Subcutaneous abdominal adipose tissue (tissue), 5 donors: ENCODE data around the gene CEP170B.
"Not testable (repeated sequence)": the region's sequence is repeated elsewhere in the genome, so short reads cannot be mapped to it uniquely, and the experiment has no call there.

Experiments used
- H3K27ac ChIP-seq: one replicate; pipeline ENCODE4 v1.7.0; 2013; ENCODE audit warnings: low read depth, mild to moderate bottlenecking, inconsistent platforms, low read length, moderate library complexity
- H3K27me3 ChIP-seq, 5 donors: one replicate each; pipeline ENCODE4 v1.7.0; 2013; ENCODE audit warnings: low read length in 5 of 5, inconsistent platforms in 1 of 5; ENCODE audit not compliant: control insufficient read depth in 5 of 5, insufficient read depth in 4 of 5
- H3K36me3 ChIP-seq, 5 donors: one replicate each; pipeline ENCODE4 v1.7.0; 2013; ENCODE audit warnings: low read length in 5 of 5; ENCODE audit not compliant: control insufficient read depth in 5 of 5, insufficient read depth in 5 of 5
- H3K4me1 ChIP-seq, 5 donors: one replicate each; pipeline ENCODE4 v1.7.0; 2013; ENCODE audit warnings: low read length in 5 of 5, mild to moderate bottlenecking in 3 of 5, moderate library complexity in 1 of 5; ENCODE audit not compliant: control insufficient read depth in 5 of 5, insufficient read depth in 5 of 5
- H3K4me3 ChIP-seq, 5 donors: one replicate each; pipeline ENCODE4 v1.7.0; 2013; ENCODE audit warnings: low read length in 5 of 5, low read depth in 1 of 5
- H3K9ac ChIP-seq, 5 donors: one replicate each; pipeline ENCODE4 v1.7.0; 2013; ENCODE audit warnings: low read length in 5 of 5, mild to moderate bottlenecking in 4 of 5, moderate library complexity in 3 of 5
- H3K9me3 ChIP-seq, 5 donors: one replicate each; pipeline ENCODE4 v1.7.0; 2013; ENCODE audit warnings: low read length in 5 of 5; ENCODE audit not compliant: control insufficient read depth in 5 of 5
- donor health status: healthy.
- donor health status: healthy.
- donor health status: healthy.
- donor health status: healthy.
- donor health status: healthy.

CEP170B gene

DNA sequence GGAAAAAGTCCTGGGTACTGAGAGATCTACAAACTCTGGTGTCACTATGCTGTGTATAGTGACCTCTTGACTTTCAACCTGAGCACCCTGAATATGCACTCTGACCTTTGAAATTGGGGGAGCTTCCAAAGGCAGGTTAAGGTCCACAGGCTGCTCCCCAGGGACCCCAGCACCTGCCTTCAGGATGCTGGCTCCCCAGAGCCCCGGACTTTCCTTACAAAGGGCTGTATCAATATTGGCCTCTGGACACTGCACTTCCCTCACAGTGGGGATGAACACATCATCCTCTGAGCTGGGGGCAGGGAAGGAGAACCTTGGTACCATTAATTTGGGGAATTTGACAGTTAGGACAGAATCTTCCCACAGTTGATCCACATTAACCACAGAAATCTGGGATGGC is 73.9 kb downstream of the CEP170B start:
- Histone ChIP-seq H3K4me1 (peaks cover 0 to 5% (median 2%) of the 10 kb centered on the region in 5 donors), H3K9me3 (no peaks in the 10 kb centered on the region), H3K27ac (no peak overlapping the region), H3K9ac (no peak overlapping the region), H3K36me3 (no peaks in the 10 kb centered on the region), H3K4me3 (no peak overlapping the region), H3K27me3 (peaks cover 0 to 27% (median 9%) of the 10 kb centered on the region in 5 donors)

DNA sequence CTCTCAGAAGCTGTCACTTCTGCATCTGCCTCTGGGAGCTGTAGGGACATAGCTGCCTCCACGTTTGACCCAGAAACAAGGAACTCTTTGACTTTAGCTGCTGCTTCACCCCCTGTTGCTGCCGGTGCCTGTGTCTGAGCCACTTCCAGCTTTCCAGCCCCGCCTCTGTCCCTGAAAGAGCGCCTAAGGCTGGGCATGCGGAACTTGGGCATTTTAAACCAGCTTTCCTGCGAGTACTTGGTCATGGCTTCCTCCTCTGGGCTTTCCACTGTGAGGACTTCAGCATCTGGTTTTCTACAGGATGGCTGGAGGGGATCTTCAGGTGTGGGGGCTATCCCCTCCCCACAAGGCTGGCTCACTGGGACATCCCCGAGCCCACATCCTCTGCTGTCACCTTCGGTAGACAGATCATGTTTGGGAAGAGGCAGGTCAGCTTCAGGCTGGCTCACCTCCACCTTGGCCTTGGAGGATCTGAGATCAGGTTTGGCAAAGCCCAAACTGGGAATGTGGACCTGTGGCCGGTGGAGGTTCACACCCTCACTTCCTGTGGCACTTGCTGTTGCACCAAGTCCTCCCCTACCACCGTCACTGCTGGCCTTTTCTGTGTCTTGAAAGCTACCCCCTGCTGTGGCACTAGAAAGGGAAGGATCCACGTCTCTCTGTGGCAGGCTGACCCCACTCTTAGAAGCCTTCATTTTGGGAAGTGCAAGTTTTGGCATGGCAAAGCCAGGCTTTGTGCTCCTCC is 74.8 kb downstream of the CEP170B start:
- no peak overlapping the region for H3K27ac ChIP-seq
- H3K9me3 ChIP-seq: no peaks in the 10 kb centered on the region
- no peaks in the 10 kb centered on the region for H3K4me1 ChIP-seq
- no peaks in the 10 kb centered on the region for H3K36me3 ChIP-seq
- H3K9ac ChIP-seq: no peak overlapping the region
- H3K4me3 ChIP-seq: no peak overlapping the region
- H3K27me3 ChIP-seq: peaks cover 0 to 22% (median 9%) of the 10 kb centered on the region in 5 donors

GRCh38 chr14:104940526-104941150 is 75.6 kb downstream of the CEP170B start:
- Histone ChIP-seq H3K4me3 (no peak overlapping the region), H3K27me3 (peaks cover 0 to 21% (median 8%) of the 10 kb centered on the region in 5 donors), H3K9ac (no peak overlapping the region), H3K4me1 (no peaks in the 10 kb centered on the region), H3K36me3 (no peaks in the 10 kb centered on the region), H3K9me3 (no peaks in the 10 kb centered on the region), H3K27ac (no peak overlapping the region)

GRCh38 chr14:104941508-104942365 is 76.7 kb downstream of the CEP170B start:
- Histone ChIP-seq H3K27ac (no peak overlapping the region), H3K9me3 (no peaks in the 10 kb centered on the region), H3K4me1 (no peaks in the 10 kb centered on the region), H3K36me3 (no peaks in the 10 kb centered on the region), H3K9ac (no peak overlapping the region), H3K4me3 (no peak overlapping the region), H3K27me3 (peaks cover 0 to 12% (median 2%) of the 10 kb centered on the region in 5 donors)

DNA sequence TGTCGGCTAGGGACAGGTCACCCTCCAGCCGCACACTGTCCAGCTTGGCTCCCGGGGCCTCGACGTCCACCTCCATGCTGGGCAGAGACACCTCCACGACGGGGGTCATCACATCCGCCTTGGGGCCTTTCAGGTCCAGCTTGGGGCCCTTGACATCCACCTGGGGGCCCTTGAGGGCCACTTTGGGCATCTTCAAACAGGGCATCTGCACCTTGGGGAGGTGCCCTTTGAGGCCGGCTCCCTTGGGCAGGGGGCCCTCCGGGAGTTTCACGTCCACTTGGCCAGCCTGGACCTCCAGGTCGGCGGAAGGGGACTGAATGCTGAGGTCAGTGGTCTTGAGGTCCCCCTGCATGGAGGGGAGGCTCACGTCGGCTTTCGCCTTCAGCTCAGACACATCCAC is 77.5 kb downstream of the CEP170B start:
- Histone ChIP-seq H3K9me3 (no peaks in the 10 kb centered on the region), H3K36me3 (no peaks in the 10 kb centered on the region), H3K4me3 (no peak overlapping the region), H3K27me3 (peaks cover 0 to 9% (median 2%) of the 10 kb centered on the region in 5 donors), H3K27ac (no peak overlapping the region), H3K4me1 (no peaks in the 10 kb centered on the region), H3K9ac (no peak overlapping the region)

- H3K9me3 ChIP-seq, H3K36me3 ChIP-seq, H3K27me3 ChIP-seq, H3K27ac ChIP-seq, H3K9ac ChIP-seq, H3K4me3 ChIP-seq, H3K4me1 ChIP-seq: not testable (repeated sequence)
Observed at GRCh38 chr14:104943216-104944015, 78.3 kb downstream of the CEP170B start.

DNA sequence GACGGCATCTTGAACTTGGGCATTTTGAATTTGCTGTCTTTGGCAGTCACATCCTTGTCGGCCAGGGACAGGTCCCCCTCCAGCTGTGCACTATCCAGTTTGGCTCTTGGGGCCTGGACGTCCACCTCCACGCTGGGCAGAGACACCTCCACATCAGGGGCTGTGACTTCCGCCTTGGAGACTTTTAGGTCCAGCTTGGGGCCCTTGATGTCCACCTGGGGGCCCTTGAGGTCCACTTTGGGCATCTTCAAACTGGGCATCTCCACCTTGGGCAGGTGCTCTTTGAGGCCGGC is 78.9 kb downstream of the CEP170B start:
- not testable (repeated sequence) for H3K27ac ChIP-seq, H3K27me3 ChIP-seq, H3K4me3 ChIP-seq, H3K36me3 ChIP-seq, H3K9me3 ChIP-seq, H3K9ac ChIP-seq, H3K4me1 ChIP-seq

- H3K4me3 ChIP-seq, H3K36me3 ChIP-seq, H3K9me3 ChIP-seq, H3K27ac ChIP-seq, H3K27me3 ChIP-seq, H3K4me1 ChIP-seq, H3K9ac ChIP-seq: not testable (repeated sequence)
Observed at GRCh38 chr14:104944436-104945205, 79.6 kb downstream of the CEP170B start.

DNA sequence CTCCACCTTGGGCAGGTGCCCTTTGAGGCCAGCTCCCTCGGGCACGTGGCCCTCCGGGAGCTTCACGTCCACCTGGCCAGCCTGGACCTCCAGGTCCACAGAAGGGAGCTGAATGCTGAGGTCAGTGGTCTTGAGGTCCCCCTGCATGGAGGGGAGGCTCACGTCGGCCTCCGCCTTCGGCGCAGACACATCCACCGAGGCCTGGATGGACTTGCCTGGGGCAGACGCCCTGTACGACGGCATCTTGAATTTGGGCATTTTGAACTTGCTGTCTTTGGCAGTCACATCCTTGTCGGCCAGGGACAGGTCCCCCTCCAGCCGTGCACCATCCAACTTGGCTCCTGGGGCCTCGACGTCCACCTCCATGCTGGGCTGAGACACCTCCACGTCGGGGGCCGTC is 80.2 kb downstream of the CEP170B start:
- H3K4me3 ChIP-seq, H3K27ac ChIP-seq, H3K27me3 ChIP-seq: not testable (repeated sequence)

More for the DNA sequence above, 80.2 kb downstream of the CEP170B start:
- not testable (repeated sequence) for H3K9me3 ChIP-seq, H3K36me3 ChIP-seq, H3K9ac ChIP-seq, H3K4me1 ChIP-seq
